Urinary bladder (tissue), 4 donors: ENCODE data around the gene STAMBPL1. TPM values are rescaled to one million over a fixed set of nuclear protein-coding genes. Genes with fewer than 3 reads are reported as not detected.
"Not testable (repeated sequence)": the region's sequence is repeated elsewhere in the genome, so short reads cannot be mapped to it uniquely, and the experiment has no call there.

Source experiments
- DNase-seq: peaks from one replicate; pipeline ENCODE4 v3.0.0-alpha.2; 2015; ENCODE audit errors: extremely low spot score
- H3K27ac ChIP-seq: one replicate; pipeline ENCODE4 v1.5.1; 2013; ENCODE audit warnings: low read depth, mild to moderate bottlenecking, moderate library complexity
- H3K36me3 ChIP-seq: one replicate; pipeline ENCODE4 v1.6.1; 2013; ENCODE audit warnings: mild to moderate bottlenecking, moderate library complexity; ENCODE audit not compliant: insufficient read depth
- H3K4me1 ChIP-seq: one replicate; pipeline ENCODE4 v1.6.1; 2013; ENCODE audit warnings: mild to moderate bottlenecking, moderate library complexity; ENCODE audit not compliant: insufficient read depth
- H3K4me3 ChIP-seq: one replicate; pipeline ENCODE4 v1.5.1; 2013; ENCODE audit warnings: low read depth, low read length
- WGBS: extraction: QIAGEN DNeasy Blood & Tissue Kit; methylation state at CpG from one replicate; pipeline ENCODE4 v1.1.7; 2013; 5-methylcytosine and 5-hydroxymethylcytosine counted together
- polyA plus RNA-seq: library from polyadenylated mRNA; stranded (reverse); fragments of 200-250 nt; gene quantifications from one replicate; pipeline ENCODE4 v1.2.3, GENCODE V29; 2013
- total RNA-seq: library from RNA; depleted of rRNA; stranded (reverse); fragments of >200 nt; gene quantifications from one replicate; pipeline ENCODE4 v1.2.3, GENCODE V29; 2014
- donor health status: healthy with polysubstance abuse.
- donor health status: healthy.

STAMBPL1 gene
- total and polyA plus RNA-seq, 2 donors, result 2.1 to 29.0 TPM

- H3K27ac ChIP-seq, result no peak overlapping the region
Measured at GRCh38 chr10:88926566-88927415, 46.7 kb downstream of the STAMBPL1 start.

GRCh38 chr10:88927416-88927690, 47.3 kb downstream of the STAMBPL1 start:
- Histone ChIP-seq H3K4me3 (no peak overlapping the region), H3K4me1 (no peaks in the 10 kb centered on the region), H3K36me3 (no peaks in the 10 kb centered on the region), H3K27ac (peak overlapping the region; percentile 2)
- 55% methylated on average over 2 of the region's 2 CpGs for WGBS
- no peak for DNase-seq

More at GRCh38 chr10:88926566-88927415, 46.7 kb downstream of the STAMBPL1 start:
- Histone ChIP-seq H3K4me3 (no peak overlapping the region), H3K36me3 (no peaks in the 10 kb centered on the region), H3K4me1 (no peaks in the 10 kb centered on the region)
- DNase-seq, result no peak
- 26% methylated on average over 6 of the region's 6 CpGs for WGBS

GRCh38 chr10:88928254-88928653, 48.2 kb downstream of the STAMBPL1 start:
- Histone ChIP-seq H3K27ac (no peak overlapping the region), H3K4me3 (no peak overlapping the region), H3K36me3 (no peaks in the 10 kb centered on the region), H3K4me1 (no peaks in the 10 kb centered on the region)
- 49% methylated on average over 2 of the region's 2 CpGs for WGBS
- no peak for DNase-seq

- Histone ChIP-seq H3K4me1 (no peaks in the 10 kb centered on the region), H3K36me3 (no peaks in the 10 kb centered on the region), H3K27ac (peak overlapping the region; percentile 28), H3K4me3 (no peak overlapping the region)
- WGBS, result 47% methylated on average over 1 of the region's 1 CpG
- DNase-seq, result no peak
Measured at GRCh38 chr10:88931548-88931947, 51.5 kb downstream of the STAMBPL1 start.

- DNase-seq, H3K4me1 ChIP-seq, H3K4me3 ChIP-seq, H3K36me3 ChIP-seq, H3K27ac ChIP-seq: not testable (repeated sequence)
- WGBS, result 66% methylated on average over 5 of the region's 5 CpGs
Measured at GRCh38 chr10:88932029-88932428, 52.0 kb downstream of the STAMBPL1 start.

GRCh38 chr10:88932539-88933256, 52.7 kb downstream of the STAMBPL1 start:
- H3K4me3 ChIP-seq, result no peak overlapping the region
- WGBS, result 29% methylated on average over 7 of the region's 7 CpGs
- no peaks in the 10 kb centered on the region for H3K36me3 ChIP-seq
- no peak overlapping the region for H3K27ac ChIP-seq
- DNase-seq, result no peak
- no peaks in the 10 kb centered on the region for H3K4me1 ChIP-seq

- Histone ChIP-seq H3K4me3 (no peak overlapping the region), H3K36me3 (no peaks in the 10 kb centered on the region), H3K27ac (no peak overlapping the region), H3K4me1 (no peaks in the 10 kb centered on the region)
- 46% methylated on average over 2 of the region's 2 CpGs for WGBS
- no peak for DNase-seq
Measured at GRCh38 chr10:88933564-88933963, 53.5 kb downstream of the STAMBPL1 start.

GRCh38 chr10:88934900-88935672, 55.0 kb downstream of the STAMBPL1 start:
- Histone ChIP-seq H3K36me3 (no peaks in the 10 kb centered on the region), H3K4me1 (no peaks in the 10 kb centered on the region), H3K4me3 (no peak overlapping the region), H3K27ac (peak overlapping the region; percentile 27)
- 25% methylated on average over 17 of the region's 17 CpGs for WGBS
- DNase-seq, result no peak

- DNase-seq, result no peak
- 65% methylated on average over 3 of the region's 3 CpGs for WGBS
- Histone ChIP-seq H3K4me1 (no peaks in the 10 kb centered on the region), H3K27ac (no peak overlapping the region), H3K36me3 (no peaks in the 10 kb centered on the region), H3K4me3 (no peak overlapping the region)
Measured at GRCh38 chr10:88936656-88937055, 56.6 kb downstream of the STAMBPL1 start.

- Histone ChIP-seq H3K36me3 (no peaks in the 10 kb centered on the region), H3K4me3 (no peak overlapping the region), H3K4me1 (no peaks in the 10 kb centered on the region), H3K27ac (no peak overlapping the region)
- DNase-seq, result no peak
- WGBS, result 73% methylated on average over 3 of the region's 3 CpGs
Measured at GRCh38 chr10:88938039-88938438, 58.0 kb downstream of the STAMBPL1 start.

GRCh38 chr10:88938938-88939337, 58.9 kb downstream of the STAMBPL1 start:
- Histone ChIP-seq H3K4me1 (no peaks in the 10 kb centered on the region), H3K27ac (no peak overlapping the region), H3K36me3 (no peaks in the 10 kb centered on the region), H3K4me3 (no peak overlapping the region)
- WGBS, result 82% methylated on average over 2 of the region's 2 CpGs
- DNase-seq, result no peak

- H3K36me3 ChIP-seq, result no peaks in the 10 kb centered on the region
- 60% methylated on average over 6 of the region's 6 CpGs for WGBS
- H3K4me1 ChIP-seq, result no peaks in the 10 kb centered on the region
- H3K27ac ChIP-seq, result no peak overlapping the region
- H3K4me3 ChIP-seq, result no peak overlapping the region
- no peak for DNase-seq
Measured at GRCh38 chr10:88941026-88941425, 61.0 kb downstream of the STAMBPL1 start.

GRCh38 chr10:88943778-88944177, 63.7 kb downstream of the STAMBPL1 start:
- peaks cover 3% of the 10 kb centered on the region for H3K36me3 ChIP-seq
- H3K4me3 ChIP-seq, result no peak overlapping the region
- H3K4me1 ChIP-seq, result no peaks in the 10 kb centered on the region
- DNase-seq, result no peak
- no peak overlapping the region for H3K27ac ChIP-seq
- WGBS, result 50% methylated on average over 3 of the region's 3 CpGs
